Stimulated activated CD8-positive, alpha-beta memory T cell treated with anti-CD3 and anti-CD28 coated beads, Interleukin-7, amount 100 ng/mL, for 48 hours (primary cell): Measurements from ENCODE around the gene SRGAP3.

Experiments used
- DNase-seq, 2 donors: peaks; one replicate each; pipeline ENCODE4 v3.0.0-alpha.2; 2020; ENCODE audit warnings: low read depth in 1 of 2; ENCODE audit errors: extremely low read depth in 1 of 2

SRGAP3 gene

GRCh38 chr3:9180764-9181117, 68.7 kb downstream of the SRGAP3 start:
- DNase-seq: no peak

DNA sequence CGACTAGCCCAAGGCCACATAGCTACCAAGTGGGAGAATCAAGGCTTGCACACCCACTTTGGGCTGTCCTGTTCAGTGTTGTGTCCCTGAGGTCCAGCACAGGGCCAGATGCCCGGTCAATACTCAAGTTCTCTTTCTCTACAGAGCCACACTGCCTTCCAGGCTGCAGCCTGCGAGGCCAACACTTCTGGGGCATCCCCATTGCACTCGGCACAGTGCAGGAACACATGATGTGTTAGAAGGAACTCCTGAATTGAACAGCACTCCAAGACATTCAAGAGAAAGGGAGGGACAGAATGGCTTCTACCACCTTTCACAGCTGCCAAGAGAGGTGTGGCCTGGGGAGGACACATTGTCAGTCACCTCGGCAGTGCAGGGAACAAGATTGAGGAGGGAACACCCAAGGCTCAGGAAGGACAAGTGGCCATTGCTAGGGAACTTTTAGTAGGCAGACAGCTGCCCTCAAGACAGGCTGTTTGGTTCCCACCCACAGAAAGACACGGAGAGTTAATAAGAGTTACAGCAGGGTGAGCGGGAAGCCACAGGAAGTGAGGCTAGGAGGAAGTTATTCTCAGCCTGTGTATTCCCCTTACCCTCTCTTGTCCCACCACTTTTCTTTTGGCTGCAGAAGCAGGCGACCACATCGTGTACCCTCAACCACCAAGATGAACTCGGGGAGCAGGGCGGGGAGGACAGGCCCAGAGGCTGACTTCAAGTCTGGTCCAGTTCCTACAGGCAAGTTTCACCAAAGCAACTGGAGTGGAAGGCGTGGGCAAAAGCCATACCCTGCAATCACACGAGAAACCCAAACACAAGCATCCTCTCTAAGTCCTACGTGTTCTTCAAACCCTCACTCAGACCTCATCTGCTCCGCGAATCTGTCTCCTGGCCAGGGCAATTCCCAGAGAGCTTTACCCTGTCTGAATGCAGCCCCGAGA, 69.4 kb downstream of the SRGAP3 start:
- no peak for DNase-seq

DNA sequence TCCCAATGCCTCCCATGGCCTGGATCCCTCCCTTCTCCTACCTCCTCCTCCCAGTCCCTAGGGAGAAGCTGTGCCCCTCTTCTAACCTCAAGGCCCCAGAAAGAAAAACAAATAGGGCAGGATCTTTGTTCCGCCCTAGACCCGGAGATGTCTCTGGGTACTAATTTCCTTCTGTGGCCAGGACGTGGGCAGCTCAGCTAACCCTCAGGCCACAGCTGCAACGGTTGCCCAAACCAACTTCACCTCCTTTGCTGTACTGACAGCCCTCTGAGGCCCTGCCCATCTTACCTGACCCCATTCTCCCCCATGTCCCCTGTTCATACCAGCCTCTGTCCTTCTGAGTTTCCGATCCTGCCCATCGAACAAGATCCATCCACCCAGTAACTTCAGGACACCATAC, 70.7 kb downstream of the SRGAP3 start:
- DNase-seq: no peak

GRCh38 chr3:9175421-9175820, 74.0 kb downstream of the SRGAP3 start:
- DNase-seq: no peak

DNA sequence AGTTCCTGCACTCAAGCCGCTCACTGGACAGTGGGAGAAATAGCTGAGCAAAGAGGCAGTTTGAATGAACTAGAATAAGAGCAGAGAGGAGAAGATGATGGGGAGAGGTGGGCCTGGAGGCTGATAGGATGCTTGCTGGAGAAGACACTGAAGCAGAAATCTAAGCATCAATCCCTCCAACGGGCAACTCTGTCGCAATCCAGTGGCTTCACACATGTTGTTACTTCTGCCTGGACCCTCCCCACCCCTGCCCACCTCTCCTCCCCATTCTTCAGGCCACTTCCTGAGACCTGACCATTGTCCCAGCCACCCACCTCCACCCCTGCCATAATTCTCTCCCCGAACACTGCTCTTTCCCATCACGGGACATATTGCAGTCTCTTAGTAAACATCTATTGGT, 76.0 kb downstream of the SRGAP3 start:
- no peak for DNase-seq

DNA sequence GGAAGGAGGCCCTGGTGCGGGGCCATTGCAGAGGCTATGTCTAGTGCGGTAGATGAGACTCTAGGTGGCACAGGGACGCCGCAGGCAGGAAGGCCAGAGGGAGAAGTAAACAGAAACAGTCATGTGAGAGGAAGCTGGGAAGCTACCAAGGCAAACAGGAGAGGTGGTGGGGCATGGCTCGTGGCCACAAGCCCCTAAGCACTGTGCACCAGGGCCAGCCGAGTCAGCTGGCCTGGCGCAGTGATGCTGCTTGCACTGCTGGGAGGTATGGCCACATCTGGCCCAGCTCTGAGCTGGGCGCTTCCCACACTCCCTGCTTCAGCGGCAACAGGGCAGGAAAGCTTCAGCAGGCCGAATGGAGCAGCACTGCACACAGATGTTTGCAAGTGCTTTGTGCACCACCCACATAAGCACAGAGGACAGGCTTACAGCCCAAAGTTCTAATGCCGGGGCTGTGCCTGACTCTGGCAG, 76.6 kb downstream of the SRGAP3 start:
- DNase-seq: no peak

GRCh38 chr3:9170851-9171160, 78.6 kb downstream of the SRGAP3 start:
- no peak for DNase-seq

GRCh38 chr3:9169956-9170850, 79.2 kb downstream of the SRGAP3 start:
- no peak for DNase-seq

DNA sequence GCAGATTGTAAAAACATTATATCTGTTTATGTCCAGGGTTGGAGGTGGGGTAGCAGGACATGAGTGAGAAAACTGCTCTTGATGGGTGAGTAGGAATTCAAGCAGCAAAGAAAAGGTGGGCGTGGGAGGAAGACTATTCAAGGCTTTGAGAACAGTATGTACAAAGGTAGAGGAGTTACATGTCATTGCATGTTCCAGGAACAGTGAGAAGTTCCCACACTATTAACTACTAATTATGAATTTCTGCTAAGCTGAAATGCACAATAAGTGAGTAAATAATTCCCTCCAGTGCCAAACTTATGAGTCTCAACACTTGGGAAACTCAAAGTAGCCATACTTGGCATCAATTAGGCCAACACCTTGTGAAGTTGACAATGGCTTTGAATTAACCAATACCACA, 80.1 kb downstream of the SRGAP3 start:
- no peak for DNase-seq

DNA sequence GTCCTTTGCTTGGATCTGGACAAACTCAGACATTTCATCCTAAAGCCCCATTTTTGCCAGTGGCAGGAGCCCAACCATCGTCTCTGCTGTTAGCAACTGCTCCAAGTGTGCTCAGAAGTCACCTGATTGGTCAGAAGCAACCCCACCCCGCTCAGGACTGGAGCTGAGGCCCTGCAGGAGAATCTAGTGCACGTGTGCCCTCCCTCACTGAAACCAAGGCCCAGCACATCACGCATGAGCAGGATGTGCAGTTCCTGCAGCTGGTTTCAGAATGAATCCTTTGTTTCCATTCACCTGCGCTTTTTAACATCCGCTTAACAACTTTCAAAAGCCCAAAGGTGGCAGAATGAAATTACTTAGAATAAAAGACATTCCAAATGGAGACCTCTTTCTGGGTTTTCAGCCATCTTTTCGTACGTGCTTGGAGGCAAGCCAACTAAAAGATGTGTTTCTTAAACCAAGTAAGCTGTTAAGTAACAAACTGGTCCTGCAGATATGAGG, 81.2 kb downstream of the SRGAP3 start:
- peak; percentile 29 to 51 for DNase-seq

GRCh38 chr3:9167222-9167621, 82.2 kb downstream of the SRGAP3 start:
- DNase-seq: no peak

DNA sequence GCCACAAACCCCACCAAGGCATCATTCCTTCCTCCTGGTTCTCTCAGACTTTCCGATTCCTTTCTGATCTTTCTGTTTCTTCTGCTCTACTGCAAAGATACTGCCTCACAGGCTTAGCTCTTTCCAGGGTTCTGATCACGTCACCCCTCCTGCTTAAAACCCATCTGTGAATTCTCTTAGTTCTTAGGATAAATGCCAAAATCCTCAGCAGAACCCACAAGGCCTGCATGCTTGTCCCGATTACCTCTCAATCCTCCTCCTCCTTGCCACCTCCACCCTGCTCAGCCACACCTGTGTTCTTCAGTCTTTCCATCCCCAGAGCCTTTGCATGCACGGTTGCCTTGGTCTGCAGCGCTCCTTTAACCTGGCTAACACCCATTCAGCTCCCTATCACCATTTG, 84.0 kb downstream of the SRGAP3 start:
- DNase-seq: no peak

DNA sequence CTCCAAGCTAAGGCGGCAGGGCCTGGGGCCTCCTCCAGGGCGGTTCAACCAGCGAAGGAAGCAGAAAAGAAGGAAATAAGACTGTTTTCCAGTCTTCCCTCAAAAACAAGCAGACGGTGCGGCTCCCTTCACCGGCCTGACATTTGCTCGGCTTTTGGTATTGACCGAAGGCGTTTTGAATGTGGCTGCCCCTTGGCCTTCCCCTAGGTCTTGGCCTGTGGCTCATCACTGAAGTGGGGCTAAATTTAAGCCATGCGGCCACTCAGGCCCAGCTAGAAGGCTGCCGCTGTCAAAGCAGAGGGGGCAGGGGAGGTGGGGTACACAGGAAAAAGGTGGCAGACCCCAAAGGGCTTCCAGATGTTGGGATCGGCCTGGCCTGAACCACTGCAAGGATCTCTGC, 86.2 kb downstream of the SRGAP3 start:
- DNase-seq: no peak

DNA sequence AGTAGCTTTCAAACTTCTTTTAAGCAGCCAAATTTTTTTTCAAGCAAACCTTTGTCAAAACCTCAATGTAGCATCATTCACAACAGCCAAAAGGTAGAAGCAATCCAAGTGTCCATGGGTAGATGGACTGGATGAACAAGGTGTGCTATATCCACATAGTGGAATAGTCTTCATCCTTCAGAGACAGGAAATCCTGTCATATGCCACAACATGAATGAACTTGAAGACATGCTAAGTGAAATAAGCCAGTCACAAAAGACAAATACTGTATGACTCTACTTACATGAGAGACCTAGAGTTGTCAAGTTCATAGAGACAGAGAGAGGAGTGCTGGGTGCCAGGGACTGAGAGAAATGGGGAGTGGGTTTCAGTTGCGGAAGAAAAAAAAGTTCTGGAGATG, 87.6 kb downstream of the SRGAP3 start:
- DNase-seq: no peak

DNA sequence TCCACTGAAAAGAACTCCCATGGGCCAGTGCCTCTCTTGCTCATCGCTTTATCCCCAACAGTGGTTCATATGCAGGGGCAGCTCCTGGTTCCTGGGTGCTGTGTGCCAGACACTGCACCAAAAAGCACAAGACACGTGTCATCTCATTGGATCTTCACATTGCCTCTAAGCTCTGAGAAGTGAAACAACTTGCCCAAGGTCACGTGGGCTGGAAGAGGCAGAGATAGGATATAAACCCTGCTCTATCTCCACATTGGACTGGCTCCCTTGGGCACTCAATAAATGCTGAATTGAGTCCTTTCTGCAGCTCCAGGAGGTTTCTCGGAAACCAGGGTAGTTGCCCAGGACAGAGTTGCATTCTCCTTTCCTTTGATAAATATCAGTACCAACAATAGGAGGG, 88.1 kb downstream of the SRGAP3 start:
- DNase-seq: no peak

DNA sequence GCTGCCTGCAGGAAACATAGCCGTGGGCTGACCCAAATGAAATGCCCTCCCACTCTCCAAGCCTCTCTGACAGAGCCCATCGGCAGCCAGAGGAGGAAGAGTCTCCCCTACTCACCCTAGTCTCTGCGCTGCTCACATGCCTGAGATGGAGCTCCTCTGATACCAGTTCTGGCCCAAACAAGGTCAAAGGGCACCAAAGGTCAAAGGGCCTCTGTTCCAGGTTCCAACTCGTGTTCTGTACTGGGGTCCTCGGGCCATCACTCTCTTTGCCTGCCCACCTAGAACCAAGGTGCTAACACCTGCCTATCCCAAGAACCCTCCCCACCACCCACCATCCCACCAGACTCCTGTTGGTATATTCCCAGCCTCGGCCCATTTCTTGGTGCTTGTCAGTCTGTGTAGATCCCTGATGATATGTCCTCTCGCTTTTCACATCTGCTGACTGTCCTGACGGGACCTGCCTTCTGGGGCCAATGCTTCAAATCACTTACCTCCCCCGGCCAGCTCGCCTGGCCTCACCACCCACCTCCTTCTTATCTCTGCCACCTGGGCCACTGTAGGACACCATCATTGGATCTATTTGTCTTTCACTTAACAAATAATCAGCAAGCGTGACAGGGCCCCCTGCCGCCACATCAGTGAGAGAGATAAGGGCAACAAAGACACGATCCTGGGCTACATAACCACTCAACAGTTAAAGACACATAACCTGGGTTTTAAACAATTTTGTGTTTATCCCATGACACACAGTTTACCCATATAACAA, 90.4 kb downstream of the SRGAP3 start:
- DNase-seq: no peak

DNA sequence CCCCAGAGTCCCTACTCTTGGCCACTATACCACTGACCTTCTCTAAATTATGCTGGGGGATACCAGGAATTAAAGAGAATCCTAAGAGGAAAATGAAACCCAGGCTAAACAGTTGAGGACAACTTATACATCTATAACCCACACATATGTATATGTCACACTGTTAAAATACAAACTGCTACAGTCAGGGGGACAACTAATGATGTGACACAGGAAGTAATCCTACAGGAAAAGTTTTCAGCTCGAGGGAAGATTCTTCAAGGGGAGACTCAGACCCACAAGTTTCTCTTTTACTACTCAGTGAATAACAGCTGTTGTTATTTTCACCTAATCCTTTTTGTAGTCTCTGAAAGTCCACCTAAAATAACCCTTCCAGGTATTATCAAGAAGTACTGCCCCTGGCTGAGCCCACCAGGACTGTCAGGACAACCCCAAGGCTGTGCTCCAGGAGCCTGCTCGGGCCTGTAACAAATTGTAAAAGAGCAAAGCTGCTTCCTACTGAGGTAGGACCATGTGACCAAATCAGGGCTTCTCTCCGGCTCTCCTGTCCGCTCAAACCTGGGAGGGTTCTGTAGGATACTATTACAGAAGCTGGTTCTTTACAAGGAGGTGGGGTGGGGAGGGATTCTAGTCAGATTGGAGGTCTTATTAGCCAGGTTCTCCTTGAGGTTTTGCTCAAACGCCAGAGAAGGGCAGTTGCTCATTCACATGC, 91.6 kb downstream of the SRGAP3 start:
- DNase-seq: no peak

DNA sequence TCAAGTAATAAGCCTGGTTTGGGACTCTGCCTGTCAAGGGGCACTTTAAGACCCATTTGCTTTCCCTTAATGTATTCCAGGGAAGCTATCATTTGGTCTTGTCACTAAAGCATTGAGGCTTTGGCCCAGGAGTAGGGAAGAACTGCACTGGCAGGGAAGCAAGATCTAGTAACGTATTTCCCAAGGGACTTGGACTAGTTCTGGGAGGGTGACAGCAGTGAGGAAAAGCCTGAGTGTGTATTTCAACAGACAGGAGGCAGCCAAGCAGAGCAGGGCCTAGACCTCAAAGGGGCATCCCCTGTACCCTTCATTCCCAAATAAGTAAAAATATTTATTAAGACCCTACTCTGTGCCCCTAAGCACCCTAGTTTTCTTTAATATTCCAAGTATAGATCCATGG, 92.8 kb downstream of the SRGAP3 start:
- DNase-seq: no peak

- no peak for DNase-seq
Measured at GRCh38 chr3:9155028-9155427, 94.4 kb downstream of the SRGAP3 start.

GRCh38 chr3:9153904-9154619, 95.4 kb downstream of the SRGAP3 start:
- no peak for DNase-seq
